B cell (primary cell): ENCODE measurements around the gene RREB1. TPM values are rescaled to one million over a fixed set of nuclear protein-coding genes. Genes with fewer than 3 reads are reported as not detected.

Experiments
- ATAC-seq: fragments of 200-7000 bp; cut with Tn5 transposase; one replicate; pipeline ENCODE4 v1.10.0; 2021; ENCODE audit warnings: low read depth, mild to moderate bottlenecking, moderate number of reproducible peaks, moderate library complexity
- CTCF ChIA-PET: fragments of 350-600 bp; sonication (Branson Sonifier 250); formaldehyde crosslinking; loops from one replicate; lab custom pipeline; 2021; ENCODE audit warnings: antibody characterized with exemption, inconsistent platforms; lab: Charles Lee
- POLR2A ChIA-PET: fragments of 350-600 bp; sonication (Branson Sonifier 250); formaldehyde crosslinking; loops from one replicate; lab custom pipeline; 2021; ENCODE audit warnings: antibody characterized with exemption; lab: Charles Lee
- DNase-seq: peaks from one replicate; pipeline ENCODE4 v3.0.0; 2013
- H2AFZ ChIP-seq: 2 replicates; pipeline ENCODE4 v1.6.1; 2012; ENCODE audit warnings: mild to moderate bottlenecking, low read depth, low read length; ENCODE audit not compliant: insufficient read depth, poor library complexity, severe bottlenecking
- H3K27ac ChIP-seq, 2 donors: 1 replicate in 1 of 2; 2 replicates in 1 of 2; pipeline ENCODE4 v1.5.1; 2012 to 2013; ENCODE audit warnings: low read length in 2 of 2, mild to moderate bottlenecking in 2 of 2, moderate library complexity in 1 of 2
- H3K27me3 ChIP-seq, 4 experiments: fragments of 200-600 bp in 1 of 4; sonication (generic) in 1 of 4; replicated peaks in 1 of 4; 1 replicate in 2 of 4; 2 replicates in 2 of 4; pipeline versions ENCODE4 v1.6.1 to v1.7.0; 2013 to 2016; ENCODE audit warnings: low read length in 3 of 4, mild to moderate bottlenecking in 2 of 4, mixed read lengths in 1 of 4, moderate library complexity in 1 of 4; ENCODE audit not compliant: insufficient read depth in 4 of 4, control insufficient read depth in 3 of 4; ENCODE audit errors: control extremely low read depth in 1 of 4
- H3K36me3 ChIP-seq, 2 experiments: replicated peaks in 1 of 2; 1 replicate in 1 of 2; 2 replicates in 1 of 2; pipeline versions ENCODE4 v1.6.1 to v1.7.1; 2013; ENCODE audit warnings: low read length in 1 of 2; ENCODE audit not compliant: insufficient read depth in 2 of 2, control insufficient read depth in 1 of 2; ENCODE audit errors: control extremely low read depth in 1 of 2, extremely low read depth in 1 of 2
- H3K4me1 ChIP-seq, 2 donors: fragments of 200-600 bp in 1 of 2; sonication (generic) in 1 of 2; 1 replicate in 1 of 2; 2 replicates in 1 of 2; pipeline versions ENCODE4 v1.5.1 to v1.6.1; 2013 to 2017; ENCODE audit warnings: low read length in 2 of 2; ENCODE audit not compliant: control insufficient read depth in 2 of 2, insufficient read depth in 2 of 2
- H3K4me2 ChIP-seq: replicated peaks from 2 replicates; pipeline ENCODE3; 2012; ENCODE audit warnings: mild to moderate bottlenecking, low read depth, low read length; ENCODE audit not compliant: poor library complexity, severe bottlenecking
- H3K4me3 ChIP-seq, 5 experiments: fragments of 200-600 bp in 1 of 5; sonication (generic) in 1 of 5; 1 replicate in 3 of 5; 2 replicates in 2 of 5; pipeline versions ENCODE4 v1.5.1 to v1.7.0; 2011 to 2016; ENCODE audit warnings: low read length in 4 of 5, mild to moderate bottlenecking in 4 of 5, low read depth in 2 of 5, control low read depth in 1 of 5, moderate library complexity in 1 of 5; ENCODE audit not compliant: insufficient read depth in 1 of 5; ENCODE audit errors: control extremely low read depth in 1 of 5, extremely low read depth in 1 of 5
- H3K79me2 ChIP-seq: fragments of 200-600 bp; sonication (generic); one replicate; pipeline ENCODE4 v1.6.0; 2016; ENCODE audit warnings: low read length; ENCODE audit not compliant: control insufficient read depth, insufficient read depth
- H3K9ac ChIP-seq: fragments of 200-600 bp; sonication (generic); 2 replicates; pipeline ENCODE4 v1.6.1; 2017; ENCODE audit warnings: mild to moderate bottlenecking, low read length, moderate library complexity
- H3K9me3 ChIP-seq, 3 donors: one replicate each; pipeline versions ENCODE4 v1.6.1 to v1.7.1; 2013; ENCODE audit warnings: low read length in 2 of 3; ENCODE audit not compliant: control insufficient read depth in 2 of 3, insufficient read depth in 1 of 3; ENCODE audit errors: control extremely low read depth in 1 of 3
- H4K20me1 ChIP-seq: 2 replicates; pipeline ENCODE4 v1.6.0; 2012; ENCODE audit warnings: mild to moderate bottlenecking, low read length; ENCODE audit not compliant: insufficient read depth, control insufficient read depth, poor library complexity, severe bottlenecking
- H3K27ac Mint-ChIP-seq: one replicate; pipeline ENCODE4 v1.8.0; 2021; ENCODE audit warnings: mixed read lengths
- H3K27me3 Mint-ChIP-seq: one replicate; pipeline ENCODE4 v1.8.0; 2021; ENCODE audit warnings: mixed read lengths
- H3K4me1 Mint-ChIP-seq: one replicate; pipeline ENCODE4 v1.8.0; 2021; ENCODE audit warnings: mixed read lengths
- H3K4me3 Mint-ChIP-seq: one replicate; pipeline ENCODE4 v1.8.0; 2021; ENCODE audit warnings: mixed read lengths
- H3K9me3 Mint-ChIP-seq: one replicate; pipeline ENCODE4 v1.8.0; 2022; ENCODE audit warnings: mixed read lengths; ENCODE audit not compliant: insufficient read depth
- CTCF ChIP-seq: fragments of 200-600 bp; IDR thresholded peaks from one replicate; pipeline ENCODE4 v1.8.0; 2022; ENCODE audit warnings: antibody characterized with exemption, mild to moderate bottlenecking
- EZH2 ChIP-seq: IDR thresholded peaks from 2 replicates; pipeline ENCODE4 v1.6.1; 2012; ENCODE audit warnings: borderline replicate concordance, low read depth, mild to moderate bottlenecking, moderate library complexity, low read length; ENCODE audit not compliant: insufficient read depth, poor library complexity, severe bottlenecking
- WGBS: methylation state at CpG from one replicate; pipeline ENCODE4 v1.1.5; 2013; ENCODE audit warnings: missing lambda C conversion rate; ENCODE audit not compliant: insufficient coverage; 5-methylcytosine and 5-hydroxymethylcytosine counted together
- intact Hi-C: fragments of 100-400 bp; cut with micrococcal nuclease; formaldehyde crosslinking; loops from one replicate; pipeline ENCODE4 v1.10.0; 2022
- polyA plus RNA-seq: library from polyadenylated mRNA; depleted of rRNA; stranded (reverse); fragments of >200 nt; gene quantifications from 2 replicates; pipeline ENCODE4 v1.2.3, GENCODE V29; 2012
- total RNA-seq, 2 donors: library from RNA; stranded (reverse); fragments of 120-200 nt in 1 of 2; gene quantifications; 1 replicate in 1 of 2; 2 replicates in 1 of 2; pipeline versions ENCODE4 v1.2.3 to v1.2.4, GENCODE V29; 2013 to 2022

The RREB1 gene
- total and polyA plus RNA-seq, 2 donors (not counting 1 experiment from before 2014, with no cell fraction given), result 10.4 to 58.6 TPM

- no peak overlapping the region for H3K9ac ChIP-seq
- peaks cover 3 to 73% of the 10 kb centered on the region in 2 experiments for H3K36me3 ChIP-seq
- Mint-ChIP-seq H3K27me3 (no peaks in the 10 kb centered on the region), H3K27ac (no peak overlapping the region), H3K4me1 (peaks cover 12% of the 10 kb centered on the region), H3K4me3 (no peak overlapping the region), H3K9me3 (no peaks in the 10 kb centered on the region)
- no peak for DNase-seq
- H3K27me3 ChIP-seq, result no peaks in the 10 kb centered on the region
- no peaks in the 10 kb centered on the region for H3K9me3 ChIP-seq
- no peak overlapping the region for H2AFZ ChIP-seq
- H3K4me1 ChIP-seq, result peaks cover 0 to 9% of the 10 kb centered on the region in 2 donors
- intact Hi-C loops, result loop anchor here (10.0 kb wide), 1 partner anchor 155 kb away; no protein-coding TSS in a partner anchor
- no peak overlapping the region for H3K4me3 ChIP-seq
- H4K20me1 ChIP-seq, result peaks cover 2% of the 10 kb centered on the region
- CTCF ChIA-PET, result no interaction called here
- H3K27ac ChIP-seq, result no peak overlapping the region
- TF ChIP-seq EZH2, result no peak
- TF ChIP-seq CTCF, result no peak
- no peak for ATAC-seq
- no peak overlapping the region for H3K4me2 ChIP-seq
- H3K79me2 ChIP-seq, result peaks cover 14% of the 10 kb centered on the region
- POLR2A ChIA-PET, result no interaction called here
- WGBS, result 98% methylated on average over 61 of the region's 62 CpGs
These were observed 121.9 kb downstream of the RREB1 start for GRCh38 chr6:7229376-7230326.

- Histone ChIP-seq H4K20me1 (peaks cover 9% of the 10 kb centered on the region), H3K9ac (no peak overlapping the region), H3K79me2 (peaks cover 14% of the 10 kb centered on the region), H3K4me3 (no peak overlapping the region), H3K4me2 (no peak overlapping the region), H3K4me1 (peaks cover 0 to 8% of the 10 kb centered on the region in 2 donors), H3K36me3 (peaks cover 3 to 70% of the 10 kb centered on the region in 2 experiments), H3K27me3 (no peaks in the 10 kb centered on the region), H3K27ac (no peak overlapping the region), H3K9me3 (no peaks in the 10 kb centered on the region), H2AFZ (no peak overlapping the region)
- DNase-seq (no peak), ATAC-seq (no peak)
- no peak for TF ChIP-seq EZH2
- no peak for TF ChIP-seq CTCF
- H3K9me3 Mint-ChIP-seq, result no peaks in the 10 kb centered on the region
- ChIA-PET CTCF (no interaction called here), POLR2A (no interaction called here)
- no peak overlapping the region for H3K4me3 Mint-ChIP-seq
- WGBS, result 99% methylated on average over 39 of the region's 39 CpGs
- H3K4me1 Mint-ChIP-seq, result peaks cover 15% of the 10 kb centered on the region
- intact Hi-C loops, result loop anchor here (10.0 kb wide), 1 partner anchor 156 kb away; no protein-coding TSS in a partner anchor
- no peak overlapping the region for H3K27ac Mint-ChIP-seq
- no peaks in the 10 kb centered on the region for H3K27me3 Mint-ChIP-seq
These were observed 122.5 kb downstream of the RREB1 start for GRCh38 chr6:7230327-7230691.
